GM12873 (cell line): Measurements from ENCODE around the gene PDCD2L.

Experiments
- CTCF ChIP-seq: IDR thresholded peaks from 2 replicates; pipeline ENCODE4 v1.5.1; 2012; ENCODE audit warnings: low read depth, mild to moderate bottlenecking, moderate library complexity, low read length, control low read depth; ENCODE audit not compliant: insufficient read depth; ENCODE audit errors: missing control alignments

The PDCD2L gene

DNA sequence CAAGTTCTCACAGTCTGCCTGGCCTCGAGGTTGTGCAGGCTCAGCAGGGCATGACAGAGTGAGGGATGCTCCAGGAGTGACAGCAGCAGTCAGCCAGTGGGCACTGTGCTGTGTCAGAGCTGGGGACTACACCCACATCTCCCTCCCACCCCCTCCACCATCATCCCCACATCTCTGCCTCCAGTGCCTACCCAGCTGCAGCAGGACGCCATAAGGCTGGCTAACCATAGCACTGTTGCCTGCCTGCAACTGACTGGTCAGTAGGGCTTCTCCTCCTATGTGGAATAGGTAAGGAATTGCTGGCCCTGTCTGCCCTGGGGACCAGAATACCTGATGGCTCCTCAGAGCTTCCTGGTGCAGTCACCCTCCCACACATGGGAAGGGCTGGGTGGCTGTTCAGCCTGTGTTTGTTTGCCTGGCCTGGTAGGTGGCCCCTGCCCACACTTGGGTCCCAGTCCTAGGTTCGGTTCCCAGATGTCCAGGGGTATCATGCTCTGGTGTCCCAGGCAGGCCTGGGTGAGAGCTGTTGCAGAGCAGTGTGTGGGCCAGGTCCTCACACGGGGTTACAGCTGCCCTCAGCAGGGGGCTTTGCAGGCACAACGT, 23.5 kb upstream of the PDCD2L start:
- TF ChIP-seq CTCF: no peak

DNA sequence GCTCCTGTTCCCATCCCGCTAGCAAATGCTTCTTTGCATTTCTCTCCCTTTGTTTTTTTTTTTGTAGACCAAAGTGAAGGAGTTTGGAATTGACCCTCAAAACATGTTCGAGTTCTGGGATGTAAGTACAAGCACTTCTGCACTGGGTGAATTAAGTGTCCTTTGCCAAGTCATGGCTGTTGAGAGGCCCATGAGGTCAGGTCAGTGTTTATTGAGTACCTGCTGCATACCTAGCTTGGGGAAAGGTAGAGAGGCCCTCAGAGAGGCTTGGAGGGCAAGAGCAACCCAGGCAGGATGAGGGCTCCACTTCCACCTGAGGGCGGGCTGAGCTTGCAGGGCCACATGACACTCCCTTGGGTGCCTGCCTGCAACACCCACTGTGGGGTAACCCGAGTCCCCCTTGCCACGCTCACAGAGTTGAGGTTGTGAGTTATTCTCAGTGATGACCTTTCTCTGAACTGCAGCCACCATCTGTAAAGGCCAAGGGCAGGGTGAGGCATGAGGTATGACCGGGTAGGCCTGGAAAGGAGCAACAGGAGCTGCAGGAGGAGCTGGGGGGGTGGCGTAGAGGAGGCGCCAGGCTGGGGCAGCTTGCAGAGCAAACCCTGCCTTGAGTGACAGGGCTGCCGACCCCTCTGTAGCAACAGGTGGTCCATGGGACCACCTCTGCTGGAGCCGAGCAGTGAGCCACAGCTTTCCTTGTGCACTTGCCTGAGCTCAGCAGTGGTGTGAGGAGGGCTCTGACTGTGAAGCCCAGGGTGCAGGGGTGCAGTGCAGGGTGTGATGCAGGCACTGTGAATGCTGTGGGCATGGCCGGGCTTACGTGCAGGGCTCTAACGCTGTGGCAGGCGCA, 22.6 kb upstream of the PDCD2L start:
- no peak for TF ChIP-seq CTCF

DNA sequence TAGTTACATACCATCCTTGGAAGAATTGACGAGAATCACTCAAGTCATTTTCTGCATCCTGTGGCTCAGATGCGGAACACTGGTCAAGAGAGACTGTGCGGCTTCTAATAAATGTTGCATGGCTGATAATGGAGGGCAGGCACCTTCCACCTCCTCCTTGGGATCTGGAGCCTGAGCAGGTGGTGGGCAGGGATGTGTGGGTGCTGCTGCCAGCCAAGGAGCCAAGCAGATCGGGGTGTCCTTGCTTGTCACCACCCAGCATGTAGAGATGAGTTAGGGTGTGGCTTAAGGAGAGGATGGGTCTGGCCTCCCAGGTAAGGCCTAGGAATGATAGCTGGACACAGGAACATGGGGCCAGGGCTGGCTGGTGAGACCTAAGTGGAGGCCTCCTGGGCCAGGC, 21.7 kb upstream of the PDCD2L start:
- TF ChIP-seq CTCF: no peak

GRCh38 chr19:34383599-34383998, 20.6 kb upstream of the PDCD2L start:
- TF ChIP-seq CTCF: no peak

- no peak for TF ChIP-seq CTCF
Observed at GRCh38 chr19:34386645-34387445, 17.4 kb upstream of the PDCD2L start.

DNA sequence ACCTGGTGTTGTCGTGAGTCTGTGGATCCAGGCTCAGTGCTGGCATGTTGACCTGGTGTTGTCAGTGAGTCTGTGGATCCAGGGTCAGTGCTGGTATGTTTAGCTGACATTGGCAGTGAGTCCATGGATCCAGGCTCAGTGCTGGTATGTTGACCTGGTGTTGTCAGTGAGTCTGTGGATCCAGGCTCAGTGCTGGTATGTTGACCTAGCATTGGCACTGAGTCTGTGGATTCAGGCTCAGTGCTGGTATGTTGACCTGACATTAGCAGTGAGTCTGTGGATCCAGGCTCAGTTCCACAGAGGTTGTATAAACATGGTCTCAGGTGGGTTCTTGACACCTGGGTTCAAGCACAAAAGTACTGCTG, 16.8 kb upstream of the PDCD2L start:
- TF ChIP-seq CTCF: no peak

DNA sequence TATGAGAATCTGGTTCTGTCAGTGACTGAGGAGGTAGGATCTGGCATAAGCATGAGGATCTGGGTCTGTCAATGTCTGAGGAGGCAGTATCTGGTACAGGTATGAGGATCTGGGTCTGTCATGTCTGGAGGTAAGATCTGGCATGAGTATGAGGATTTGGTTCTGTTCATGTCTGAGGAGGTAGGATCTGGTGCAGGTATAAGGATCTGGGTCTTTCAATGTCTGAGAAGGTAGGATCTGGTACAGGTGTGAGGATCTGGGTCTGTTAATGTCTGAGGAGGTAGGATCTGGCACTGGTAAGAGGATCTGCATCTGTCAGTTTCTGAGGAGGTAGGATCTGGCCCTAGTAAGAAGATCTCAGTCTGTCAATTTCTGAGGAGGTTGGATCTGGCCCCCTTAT, 12.4 kb upstream of the PDCD2L start:
- TF ChIP-seq CTCF: no peak
